HCT116 (cell line): ENCODE data around the gene SEC23A.

Experiments used
- CEBPB ChIP-seq: IDR thresholded peaks from 2 replicates; pipeline ENCODE4 v1.6.1; 2012; ENCODE audit warnings: low read depth
- ELF1 ChIP-seq: IDR thresholded peaks from 2 replicates; pipeline ENCODE4 v1.6.1; 2012; ENCODE audit warnings: low read depth, borderline replicate concordance
- EZH2 ChIP-seq: fragments of 200-600 bp; sonication (generic); IDR thresholded peaks from 2 replicates; pipeline ENCODE4 v1.6.1; 2017; ENCODE audit warnings: antibody characterized with exemption, mixed run types
- EZH2phosphoT487 ChIP-seq: fragments of 200-600 bp; IDR thresholded peaks from 2 replicates; pipeline ENCODE4 v1.6.1; 2018; ENCODE audit warnings: antibody characterized with exemption, borderline replicate concordance
- FOSL1 ChIP-seq: IDR thresholded peaks from 2 replicates; pipeline ENCODE4 v1.6.1; 2012; ENCODE audit warnings: low read depth
- JUND ChIP-seq: IDR thresholded peaks from 2 replicates; pipeline ENCODE4 v1.6.1; 2012
- MAX ChIP-seq: IDR thresholded peaks from 2 replicates; pipeline ENCODE4 v1.6.1; 2012
- POLR2A ChIP-seq: IDR thresholded peaks from 2 replicates; pipeline ENCODE4 v1.7.0; 2011; ENCODE audit warnings: borderline replicate concordance; ENCODE audit not compliant: insufficient read depth, insufficient read length; ENCODE audit errors: extremely low read depth
- POLR2AphosphoS5 ChIP-seq: IDR thresholded peaks from 2 replicates; pipeline ENCODE4 v1.6.1; 2011; ENCODE audit warnings: mild to moderate bottlenecking, low read depth, low read length, moderate library complexity
- SP1 ChIP-seq: IDR thresholded peaks from 2 replicates; pipeline ENCODE4 v1.6.1; 2012; ENCODE audit warnings: low read depth
- TF ChIP-seq, protein P1 (sequence below), 3 experiments: fragments of 200-600 bp in 1 of 3; sonication (generic) in 1 of 3; IDR thresholded peaks in 2 of 3; conservative IDR thresholded peaks in 1 of 3; 2 replicates each; pipeline ENCODE4 v1.5.1; 2012 to 2017; ENCODE audit warnings: low read depth in 2 of 3, low read length in 2 of 3, antibody characterized with exemption in 1 of 3, borderline replicate concordance in 1 of 3, control low read depth in 1 of 3, mild to moderate bottlenecking in 1 of 3, mixed read lengths in 1 of 3, mixed run types in 1 of 3, moderate library complexity in 1 of 3; ENCODE audit not compliant: insufficient read depth in 1 of 3
- TF ChIP-seq, protein P2 (sequence below): IDR thresholded peaks from 2 replicates; pipeline ENCODE4 v1.6.1; 2012; ENCODE audit warnings: low read depth

- TF ChIP-seq POLR2A (no peak), JUND (no peak), EZH2phosphoT487 (no peak), SP1 (no peak), POLR2AphosphoS5 (no peak), MAX (no peak), CEBPB (no peak), EZH2 (no peak), FOSL1 (no peak), ELF1 (no peak)
- TF ChIP-seq, protein P1, sequence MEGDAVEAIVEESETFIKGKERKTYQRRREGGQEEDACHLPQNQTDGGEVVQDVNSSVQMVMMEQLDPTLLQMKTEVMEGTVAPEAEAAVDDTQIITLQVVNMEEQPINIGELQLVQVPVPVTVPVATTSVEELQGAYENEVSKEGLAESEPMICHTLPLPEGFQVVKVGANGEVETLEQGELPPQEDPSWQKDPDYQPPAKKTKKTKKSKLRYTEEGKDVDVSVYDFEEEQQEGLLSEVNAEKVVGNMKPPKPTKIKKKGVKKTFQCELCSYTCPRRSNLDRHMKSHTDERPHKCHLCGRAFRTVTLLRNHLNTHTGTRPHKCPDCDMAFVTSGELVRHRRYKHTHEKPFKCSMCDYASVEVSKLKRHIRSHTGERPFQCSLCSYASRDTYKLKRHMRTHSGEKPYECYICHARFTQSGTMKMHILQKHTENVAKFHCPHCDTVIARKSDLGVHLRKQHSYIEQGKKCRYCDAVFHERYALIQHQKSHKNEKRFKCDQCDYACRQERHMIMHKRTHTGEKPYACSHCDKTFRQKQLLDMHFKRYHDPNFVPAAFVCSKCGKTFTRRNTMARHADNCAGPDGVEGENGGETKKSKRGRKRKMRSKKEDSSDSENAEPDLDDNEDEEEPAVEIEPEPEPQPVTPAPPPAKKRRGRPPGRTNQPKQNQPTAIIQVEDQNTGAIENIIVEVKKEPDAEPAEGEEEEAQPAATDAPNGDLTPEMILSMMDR (IDR thresholded peaks at IDR 0.05 in 2 of 3, conservative IDR thresholded peaks at IDR 0.05 in 1 of 3; ENCODE audit: borderline replicate concordance in 1 of 3, insufficient read depth in 1 of 3, low read depth in 2 of 3, low read length in 2 of 3), result no peak
- TF ChIP-seq, protein P2, sequence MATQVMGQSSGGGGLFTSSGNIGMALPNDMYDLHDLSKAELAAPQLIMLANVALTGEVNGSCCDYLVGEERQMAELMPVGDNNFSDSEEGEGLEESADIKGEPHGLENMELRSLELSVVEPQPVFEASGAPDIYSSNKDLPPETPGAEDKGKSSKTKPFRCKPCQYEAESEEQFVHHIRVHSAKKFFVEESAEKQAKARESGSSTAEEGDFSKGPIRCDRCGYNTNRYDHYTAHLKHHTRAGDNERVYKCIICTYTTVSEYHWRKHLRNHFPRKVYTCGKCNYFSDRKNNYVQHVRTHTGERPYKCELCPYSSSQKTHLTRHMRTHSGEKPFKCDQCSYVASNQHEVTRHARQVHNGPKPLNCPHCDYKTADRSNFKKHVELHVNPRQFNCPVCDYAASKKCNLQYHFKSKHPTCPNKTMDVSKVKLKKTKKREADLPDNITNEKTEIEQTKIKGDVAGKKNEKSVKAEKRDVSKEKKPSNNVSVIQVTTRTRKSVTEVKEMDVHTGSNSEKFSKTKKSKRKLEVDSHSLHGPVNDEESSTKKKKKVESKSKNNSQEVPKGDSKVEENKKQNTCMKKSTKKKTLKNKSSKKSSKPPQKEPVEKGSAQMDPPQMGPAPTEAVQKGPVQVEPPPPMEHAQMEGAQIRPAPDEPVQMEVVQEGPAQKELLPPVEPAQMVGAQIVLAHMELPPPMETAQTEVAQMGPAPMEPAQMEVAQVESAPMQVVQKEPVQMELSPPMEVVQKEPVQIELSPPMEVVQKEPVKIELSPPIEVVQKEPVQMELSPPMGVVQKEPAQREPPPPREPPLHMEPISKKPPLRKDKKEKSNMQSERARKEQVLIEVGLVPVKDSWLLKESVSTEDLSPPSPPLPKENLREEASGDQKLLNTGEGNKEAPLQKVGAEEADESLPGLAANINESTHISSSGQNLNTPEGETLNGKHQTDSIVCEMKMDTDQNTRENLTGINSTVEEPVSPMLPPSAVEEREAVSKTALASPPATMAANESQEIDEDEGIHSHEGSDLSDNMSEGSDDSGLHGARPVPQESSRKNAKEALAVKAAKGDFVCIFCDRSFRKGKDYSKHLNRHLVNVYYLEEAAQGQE, result no peak
Measured at GRCh38 chr14:39035336-39035735, 67.7 kb downstream of the SEC23A start.
